CD4-positive, alpha-beta T cell treated with Interleukin-2 at 100 ng/mL for 4 hours (primary cell): ENCODE measurements around the gene GRB10.
"Not testable (repeated sequence)": the region's sequence is repeated elsewhere in the genome, so short reads cannot be mapped to it uniquely, and the experiment has no call there.

ENCODE experiments used
- DNase-seq: peaks from one replicate; pipeline ENCODE4 v3.0.0-alpha.2; 2020; ENCODE audit warnings: low spot score

The GRB10 gene

GRCh38 chr7:50743016-50743415 is 39.7 kb downstream of the GRB10 start:
- DNase-seq: no peak

- no peak for DNase-seq
Observed at GRCh38 chr7:50742401-50742800, 40.3 kb downstream of the GRB10 start.

GRCh38 chr7:50739744-50740435 is 42.8 kb downstream of the GRB10 start:
- peak; percentile 88 for DNase-seq

- DNase-seq: no peak
Observed at GRCh38 chr7:50738932-50739331, 43.8 kb downstream of the GRB10 start.

- not testable (repeated sequence) for DNase-seq
Observed at GRCh38 chr7:50735836-50736235, 46.9 kb downstream of the GRB10 start.

- no peak for DNase-seq
Observed at GRCh38 chr7:50735333-50735732, 47.4 kb downstream of the GRB10 start.

- DNase-seq: no peak
Observed at GRCh38 chr7:50734246-50734645, 48.5 kb downstream of the GRB10 start.

GRCh38 chr7:50733552-50733951 is 49.1 kb downstream of the GRB10 start:
- DNase-seq: no peak

GRCh38 chr7:50731703-50732582 is 50.8 kb downstream of the GRB10 start:
- no peak for DNase-seq

GRCh38 chr7:50730446-50731400 is 52.0 kb downstream of the GRB10 start:
- no peak for DNase-seq

GRCh38 chr7:50729962-50730361 is 52.7 kb downstream of the GRB10 start:
- no peak for DNase-seq

- DNase-seq: no peak
Observed at GRCh38 chr7:50728184-50728583, 54.5 kb downstream of the GRB10 start.

GRCh38 chr7:50727711-50728110 is 55.0 kb downstream of the GRB10 start:
- DNase-seq: no peak

- no peak for DNase-seq
Observed at GRCh38 chr7:50727072-50727471, 55.6 kb downstream of the GRB10 start.

GRCh38 chr7:50725774-50726173 is 56.9 kb downstream of the GRB10 start:
- DNase-seq: no peak

- DNase-seq: no peak
Observed at GRCh38 chr7:50724526-50725520, 57.9 kb downstream of the GRB10 start.

GRCh38 chr7:50723888-50724287 is 58.8 kb downstream of the GRB10 start:
- no peak for DNase-seq

GRCh38 chr7:50723173-50723572 is 59.5 kb downstream of the GRB10 start:
- DNase-seq: no peak

GRCh38 chr7:50721661-50722259 is 60.9 kb downstream of the GRB10 start:
- DNase-seq: no peak

GRCh38 chr7:50721160-50721559 is 61.5 kb downstream of the GRB10 start:
- DNase-seq: no peak

GRCh38 chr7:50720295-50720694 is 62.4 kb downstream of the GRB10 start:
- DNase-seq: no peak
